HepG2 (cell line): Measurements from ENCODE around the gene IL6R. TPM values are rescaled to one million over a fixed set of nuclear protein-coding genes. Genes with fewer than 3 reads are reported as not detected.
A peak's percentile ranks its signal among the peaks of the same experiment; 100 is the strongest.

Source experiments
- CC2D1A ChIP-seq: sonication (generic); formaldehyde crosslinking; IDR thresholded peaks from 2 replicates; pipeline ENCODE4 v1.8.1; 2023; ENCODE audit warnings: mild to moderate bottlenecking, missing genetic modification reagents
- CCAR2 ChIP-seq: fragments of 200-400 bp; formaldehyde crosslinking; optimal IDR thresholded peaks from 2 replicates; pipeline ENCODE3; 2018; ENCODE audit warnings: low read depth, mild to moderate bottlenecking, low read length, moderate library complexity
- NR2F1 ChIP-seq, 2 experiments: fragments of 450-650 bp in 1 of 2; formaldehyde crosslinking in 1 of 2; IDR thresholded peaks; 2 replicates each; pipeline versions ENCODE4 v1.5.0 to v1.6.1; 2016 to 2020; ENCODE audit warnings: mild to moderate bottlenecking in 1 of 2, missing compliant biosample characterization in 1 of 2, missing genetic modification reagents in 1 of 2, moderate library complexity in 1 of 2
- ZNF432 ChIP-seq: sonication (generic); formaldehyde crosslinking; IDR thresholded peaks from 2 replicates; pipeline ENCODE4 v1.5.0; 2020; ENCODE audit warnings: missing genetic modification reagents, mild to moderate bottlenecking, borderline replicate concordance
- polyA plus RNA-seq, 8 experiments: library from polyadenylated mRNA; depleted of rRNA in 3 of 8; stranded (reverse) in 7 of 8; unstranded in 1 of 8; fragments of >200 nt; fragmentation: Illumina TruSeq in 4 of 8; extraction: Trizol in 4 of 8; gene quantifications; 2 replicates each; pipeline versions ENCODE4 v1.2.1 to v1.2.3, GENCODE V29; 2011 to 2016; ENCODE audit warnings: low read depth in 4 of 8, missing spikeins in 1 of 8, mixed read lengths in 1 of 8; ENCODE audit not compliant: insufficient read depth in 1 of 8
- total RNA-seq, 5 experiments: library from RNA; depleted of rRNA; stranded (reverse); fragments of >200 nt; fragmentation: Illumina TruSeq; extraction: Trizol; gene quantifications; 2 replicates each; pipeline ENCODE4 v1.2.3, GENCODE V29; 2016; ENCODE audit warnings: low read depth in 1 of 5
- TF ChIP-seq, protein P1 (sequence below): sonication (generic); formaldehyde crosslinking; IDR thresholded peaks from 2 replicates; pipeline ENCODE4 v1.4.0; 2020; ENCODE audit warnings: missing genetic modification reagents, borderline replicate concordance
- TF ChIP-seq, protein P2 (sequence below): sonication (generic); formaldehyde crosslinking; IDR thresholded peaks from 2 replicates; pipeline ENCODE4 v1.4.0; 2020; ENCODE audit warnings: mild to moderate bottlenecking, missing genetic modification reagents, borderline replicate concordance
- TF ChIP-seq, protein P3 (sequence below): sonication (generic); formaldehyde crosslinking; IDR thresholded peaks from 2 replicates; pipeline ENCODE4 v1.5.1; 2020; ENCODE audit warnings: missing genetic modification reagents, mild to moderate bottlenecking, borderline replicate concordance
- TF ChIP-seq, protein P4 (sequence below): sonication (generic); formaldehyde crosslinking; IDR thresholded peaks from 2 replicates; pipeline ENCODE4 v1.8.0; 2022; ENCODE audit warnings: mild to moderate bottlenecking, missing genetic modification reagents, moderate library complexity
- TF ChIP-seq, protein P5 (sequence below): sonication (generic); formaldehyde crosslinking; IDR thresholded peaks from 2 replicates; pipeline ENCODE4 v1.4.0; 2020; ENCODE audit warnings: missing genetic modification reagents

Gene IL6R
- total and polyA plus RNA-seq, 2 of the 13 experiments (the other 11 are each of a cell fraction or from before 2014, with no cell fraction given), result 5.0 to 24.5 TPM

DNA sequence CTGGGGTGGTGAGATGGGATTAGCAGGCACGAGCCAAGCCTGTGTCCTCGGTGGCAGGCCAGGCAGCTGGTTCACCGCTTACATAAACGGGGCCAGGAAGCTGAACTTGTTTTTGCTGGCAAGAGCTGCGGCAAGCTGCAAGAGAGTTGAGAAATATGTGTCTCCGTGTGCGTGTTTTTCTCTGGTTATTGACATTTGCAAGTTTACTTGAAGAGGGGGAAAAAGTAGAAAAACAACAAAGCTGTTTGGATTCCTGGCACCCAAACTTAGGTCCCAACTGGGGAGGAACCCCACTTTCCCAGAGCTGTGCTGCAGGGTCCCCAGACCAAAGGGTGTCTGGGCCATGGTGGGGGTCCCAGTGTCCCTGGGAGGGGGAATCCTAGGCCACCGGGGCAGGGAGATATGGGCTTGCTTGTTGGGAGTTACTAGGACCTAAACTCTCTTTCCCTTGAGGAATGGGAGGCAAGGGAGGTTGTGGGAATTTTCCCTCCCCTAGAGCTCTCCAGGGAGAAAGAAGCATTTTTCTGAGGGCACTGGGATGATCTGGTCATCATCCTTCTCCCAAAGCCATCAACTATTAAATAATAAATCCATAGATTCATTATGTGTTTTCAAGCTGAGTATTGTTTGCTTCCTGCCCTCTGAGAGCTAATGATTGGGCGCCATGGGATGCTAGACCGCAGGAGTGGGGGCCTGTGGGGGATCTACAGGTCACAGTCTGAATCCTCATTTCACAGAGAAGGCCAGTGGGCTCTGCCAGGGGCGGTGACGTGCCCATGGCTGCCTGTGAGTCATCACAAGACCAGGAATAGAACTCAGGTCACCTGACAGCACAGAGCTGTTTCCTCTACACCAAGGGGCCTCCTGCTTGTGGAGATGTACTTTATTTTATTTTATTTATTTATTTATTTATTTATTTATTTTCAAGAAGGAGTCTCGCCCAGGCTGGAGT, 14.8 kb downstream of the IL6R start (continued):
- TF ChIP-seq, protein P1, sequence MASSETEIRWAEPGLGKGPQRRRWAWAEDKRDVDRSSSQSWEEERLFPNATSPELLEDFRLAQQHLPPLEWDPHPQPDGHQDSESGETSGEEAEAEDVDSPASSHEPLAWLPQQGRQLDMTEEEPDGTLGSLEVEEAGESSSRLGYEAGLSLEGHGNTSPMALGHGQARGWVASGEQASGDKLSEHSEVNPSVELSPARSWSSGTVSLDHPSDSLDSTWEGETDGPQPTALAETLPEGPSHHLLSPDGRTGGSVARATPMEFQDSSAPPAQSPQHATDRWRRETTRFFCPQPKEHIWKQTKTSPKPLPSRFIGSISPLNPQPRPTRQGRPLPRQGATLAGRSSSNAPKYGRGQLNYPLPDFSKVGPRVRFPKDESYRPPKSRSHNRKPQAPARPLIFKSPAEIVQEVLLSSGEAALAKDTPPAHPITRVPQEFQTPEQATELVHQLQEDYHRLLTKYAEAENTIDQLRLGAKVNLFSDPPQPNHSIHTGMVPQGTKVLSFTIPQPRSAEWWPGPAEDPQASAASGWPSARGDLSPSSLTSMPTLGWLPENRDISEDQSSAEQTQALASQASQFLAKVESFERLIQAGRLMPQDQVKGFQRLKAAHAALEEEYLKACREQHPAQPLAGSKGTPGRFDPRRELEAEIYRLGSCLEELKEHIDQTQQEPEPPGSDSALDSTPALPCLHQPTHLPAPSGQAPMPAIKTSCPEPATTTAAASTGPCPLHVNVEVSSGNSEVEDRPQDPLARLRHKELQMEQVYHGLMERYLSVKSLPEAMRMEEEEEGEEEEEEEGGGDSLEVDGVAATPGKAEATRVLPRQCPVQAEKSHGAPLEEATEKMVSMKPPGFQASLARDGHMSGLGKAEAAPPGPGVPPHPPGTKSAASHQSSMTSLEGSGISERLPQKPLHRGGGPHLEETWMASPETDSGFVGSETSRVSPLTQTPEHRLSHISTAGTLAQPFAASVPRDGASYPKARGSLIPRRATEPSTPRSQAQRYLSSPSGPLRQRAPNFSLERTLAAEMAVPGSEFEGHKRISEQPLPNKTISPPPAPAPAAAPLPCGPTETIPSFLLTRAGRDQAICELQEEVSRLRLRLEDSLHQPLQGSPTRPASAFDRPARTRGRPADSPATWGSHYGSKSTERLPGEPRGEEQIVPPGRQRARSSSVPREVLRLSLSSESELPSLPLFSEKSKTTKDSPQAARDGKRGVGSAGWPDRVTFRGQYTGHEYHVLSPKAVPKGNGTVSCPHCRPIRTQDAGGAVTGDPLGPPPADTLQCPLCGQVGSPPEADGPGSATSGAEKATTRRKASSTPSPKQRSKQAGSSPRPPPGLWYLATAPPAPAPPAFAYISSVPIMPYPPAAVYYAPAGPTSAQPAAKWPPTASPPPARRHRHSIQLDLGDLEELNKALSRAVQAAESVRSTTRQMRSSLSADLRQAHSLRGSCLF, result no peak
- TF ChIP-seq, protein P2, sequence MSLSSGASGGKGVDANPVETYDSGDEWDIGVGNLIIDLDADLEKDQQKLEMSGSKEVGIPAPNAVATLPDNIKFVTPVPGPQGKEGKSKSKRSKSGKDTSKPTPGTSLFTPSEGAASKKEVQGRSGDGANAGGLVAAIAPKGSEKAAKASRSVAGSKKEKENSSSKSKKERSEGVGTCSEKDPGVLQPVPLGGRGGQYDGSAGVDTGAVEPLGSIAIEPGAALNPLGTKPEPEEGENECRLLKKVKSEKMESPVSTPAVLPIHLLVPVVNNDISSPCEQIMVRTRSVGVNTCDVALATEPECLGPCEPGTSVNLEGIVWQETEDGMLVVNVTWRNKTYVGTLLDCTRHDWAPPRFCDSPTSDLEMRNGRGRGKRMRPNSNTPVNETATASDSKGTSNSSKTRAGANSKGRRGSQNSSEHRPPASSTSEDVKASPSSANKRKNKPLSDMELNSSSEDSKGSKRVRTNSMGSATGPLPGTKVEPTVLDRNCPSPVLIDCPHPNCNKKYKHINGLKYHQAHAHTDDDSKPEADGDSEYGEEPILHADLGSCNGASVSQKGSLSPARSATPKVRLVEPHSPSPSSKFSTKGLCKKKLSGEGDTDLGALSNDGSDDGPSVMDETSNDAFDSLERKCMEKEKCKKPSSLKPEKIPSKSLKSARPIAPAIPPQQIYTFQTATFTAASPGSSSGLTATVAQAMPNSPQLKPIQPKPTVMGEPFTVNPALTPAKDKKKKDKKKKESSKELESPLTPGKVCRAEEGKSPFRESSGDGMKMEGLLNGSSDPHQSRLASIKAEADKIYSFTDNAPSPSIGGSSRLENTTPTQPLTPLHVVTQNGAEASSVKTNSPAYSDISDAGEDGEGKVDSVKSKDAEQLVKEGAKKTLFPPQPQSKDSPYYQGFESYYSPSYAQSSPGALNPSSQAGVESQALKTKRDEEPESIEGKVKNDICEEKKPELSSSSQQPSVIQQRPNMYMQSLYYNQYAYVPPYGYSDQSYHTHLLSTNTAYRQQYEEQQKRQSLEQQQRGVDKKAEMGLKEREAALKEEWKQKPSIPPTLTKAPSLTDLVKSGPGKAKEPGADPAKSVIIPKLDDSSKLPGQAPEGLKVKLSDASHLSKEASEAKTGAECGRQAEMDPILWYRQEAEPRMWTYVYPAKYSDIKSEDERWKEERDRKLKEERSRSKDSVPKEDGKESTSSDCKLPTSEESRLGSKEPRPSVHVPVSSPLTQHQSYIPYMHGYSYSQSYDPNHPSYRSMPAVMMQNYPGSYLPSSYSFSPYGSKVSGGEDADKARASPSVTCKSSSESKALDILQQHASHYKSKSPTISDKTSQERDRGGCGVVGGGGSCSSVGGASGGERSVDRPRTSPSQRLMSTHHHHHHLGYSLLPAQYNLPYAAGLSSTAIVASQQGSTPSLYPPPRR, result peak; percentile 81
- TF ChIP-seq NR2F1 (CRISPR knock-in tag; IDR thresholded peaks at IDR 0.05), result peak in 1 of 2 experiments; percentile 50; a peak in 1 of 4 replicates
- TF ChIP-seq, protein P3, sequence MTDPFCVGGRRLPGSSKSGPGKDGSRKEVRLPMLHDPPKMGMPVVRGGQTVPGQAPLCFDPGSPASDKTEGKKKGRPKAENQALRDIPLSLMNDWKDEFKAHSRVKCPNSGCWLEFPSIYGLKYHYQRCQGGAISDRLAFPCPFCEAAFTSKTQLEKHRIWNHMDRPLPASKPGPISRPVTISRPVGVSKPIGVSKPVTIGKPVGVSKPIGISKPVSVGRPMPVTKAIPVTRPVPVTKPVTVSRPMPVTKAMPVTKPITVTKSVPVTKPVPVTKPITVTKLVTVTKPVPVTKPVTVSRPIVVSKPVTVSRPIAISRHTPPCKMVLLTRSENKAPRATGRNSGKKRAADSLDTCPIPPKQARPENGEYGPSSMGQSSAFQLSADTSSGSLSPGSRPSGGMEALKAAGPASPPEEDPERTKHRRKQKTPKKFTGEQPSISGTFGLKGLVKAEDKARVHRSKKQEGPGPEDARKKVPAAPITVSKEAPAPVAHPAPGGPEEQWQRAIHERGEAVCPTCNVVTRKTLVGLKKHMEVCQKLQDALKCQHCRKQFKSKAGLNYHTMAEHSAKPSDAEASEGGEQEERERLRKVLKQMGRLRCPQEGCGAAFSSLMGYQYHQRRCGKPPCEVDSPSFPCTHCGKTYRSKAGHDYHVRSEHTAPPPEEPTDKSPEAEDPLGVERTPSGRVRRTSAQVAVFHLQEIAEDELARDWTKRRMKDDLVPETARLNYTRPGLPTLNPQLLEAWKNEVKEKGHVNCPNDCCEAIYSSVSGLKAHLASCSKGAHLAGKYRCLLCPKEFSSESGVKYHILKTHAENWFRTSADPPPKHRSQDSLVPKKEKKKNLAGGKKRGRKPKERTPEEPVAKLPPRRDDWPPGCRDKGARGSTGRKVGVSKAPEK (CRISPR knock-in tag), result no peak
- no peak for TF ChIP-seq ZNF432 (CRISPR knock-in tag)
- TF ChIP-seq, protein P4, sequence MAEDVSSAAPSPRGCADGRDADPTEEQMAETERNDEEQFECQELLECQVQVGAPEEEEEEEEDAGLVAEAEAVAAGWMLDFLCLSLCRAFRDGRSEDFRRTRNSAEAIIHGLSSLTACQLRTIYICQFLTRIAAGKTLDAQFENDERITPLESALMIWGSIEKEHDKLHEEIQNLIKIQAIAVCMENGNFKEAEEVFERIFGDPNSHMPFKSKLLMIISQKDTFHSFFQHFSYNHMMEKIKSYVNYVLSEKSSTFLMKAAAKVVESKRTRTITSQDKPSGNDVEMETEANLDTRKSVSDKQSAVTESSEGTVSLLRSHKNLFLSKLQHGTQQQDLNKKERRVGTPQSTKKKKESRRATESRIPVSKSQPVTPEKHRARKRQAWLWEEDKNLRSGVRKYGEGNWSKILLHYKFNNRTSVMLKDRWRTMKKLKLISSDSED (CRISPR knock-in tag), result no peak
- no peak for TF ChIP-seq CC2D1A
- TF ChIP-seq CCAR2, result no peak
- TF ChIP-seq, protein P5, sequence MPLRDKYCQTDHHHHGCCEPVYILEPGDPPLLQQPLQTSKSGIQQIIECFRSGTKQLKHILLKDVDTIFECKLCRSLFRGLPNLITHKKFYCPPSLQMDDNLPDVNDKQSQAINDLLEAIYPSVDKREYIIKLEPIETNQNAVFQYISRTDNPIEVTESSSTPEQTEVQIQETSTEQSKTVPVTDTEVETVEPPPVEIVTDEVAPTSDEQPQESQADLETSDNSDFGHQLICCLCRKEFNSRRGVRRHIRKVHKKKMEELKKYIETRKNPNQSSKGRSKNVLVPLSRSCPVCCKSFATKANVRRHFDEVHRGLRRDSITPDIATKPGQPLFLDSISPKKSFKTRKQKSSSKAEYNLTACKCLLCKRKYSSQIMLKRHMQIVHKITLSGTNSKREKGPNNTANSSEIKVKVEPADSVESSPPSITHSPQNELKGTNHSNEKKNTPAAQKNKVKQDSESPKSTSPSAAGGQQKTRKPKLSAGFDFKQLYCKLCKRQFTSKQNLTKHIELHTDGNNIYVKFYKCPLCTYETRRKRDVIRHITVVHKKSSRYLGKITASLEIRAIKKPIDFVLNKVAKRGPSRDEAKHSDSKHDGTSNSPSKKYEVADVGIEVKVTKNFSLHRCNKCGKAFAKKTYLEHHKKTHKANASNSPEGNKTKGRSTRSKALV, result peak; percentile 70; the same call in 1 of the 2 replicates
